ENCODE measurements around the gene CCR2.

- TF ChIP-seq CTCF (IDR thresholded peaks at IDR 0.05) (no peak), ZFX (IDR thresholded peaks at IDR 0.05; ENCODE audit: borderline replicate concordance) (no peak)
These were observed 19.0 kb upstream of the CCR2 start for GRCh38 chr3:46334741-46335478.
